ENCODE data around the gene MCTP1.

MCTP1 gene

GRCh38 chr5:95032801-95033200 lies 252.1 kb downstream of the MCTP1 start:
- DNase-seq (ENCODE audit: low read depth in 1 of 2, low spot score in 1 of 2), result no peak
- no peak overlapping the region for H3K4me3 ChIP-seq (replicated peaks; ENCODE audit: insufficient read depth, low read length)
- H3K27me3 ChIP-seq (ENCODE audit: insufficient read depth, poor library complexity, severe bottlenecking), result no peaks in the 10 kb centered on the region
- TF ChIP-seq REST (IDR thresholded peaks at IDR 0.05; ENCODE audit: insufficient replicate concordance, low read depth) (no peak), POLR2AphosphoS5 (IDR thresholded peaks at IDR 0.05; ENCODE audit: low read depth) (no peak), CTCF (IDR thresholded peaks at IDR 0.05; ENCODE audit: insufficient read depth, low read length) (no peak), GABPA (IDR thresholded peaks at IDR 0.05; ENCODE audit: low read depth) (no peak), SPI1 (IDR thresholded peaks at IDR 0.05; ENCODE audit: borderline replicate concordance, low read depth) (no peak)
- H3K27ac ChIP-seq (replicated peaks), result no peak overlapping the region

- no peak for TF ChIP-seq GABPA (IDR thresholded peaks at IDR 0.05; ENCODE audit: low read depth)
- TF ChIP-seq SPI1 (IDR thresholded peaks at IDR 0.05; ENCODE audit: borderline replicate concordance, low read depth), result no peak
- TF ChIP-seq CTCF (IDR thresholded peaks at IDR 0.05; ENCODE audit: insufficient read depth, low read length), result no peak
- TF ChIP-seq REST (IDR thresholded peaks at IDR 0.05; ENCODE audit: insufficient replicate concordance, low read depth), result no peak
- TF ChIP-seq POLR2AphosphoS5 (IDR thresholded peaks at IDR 0.05; ENCODE audit: low read depth), result no peak
Observed at GRCh38 chr5:95029569-95030366, 255.1 kb downstream of the MCTP1 start.

GRCh38 chr5:95027775-95028174 lies 257.1 kb downstream of the MCTP1 start:
- TF ChIP-seq POLR2AphosphoS5 (IDR thresholded peaks at IDR 0.05; ENCODE audit: low read depth), result no peak
- no peak for TF ChIP-seq REST (IDR thresholded peaks at IDR 0.05; ENCODE audit: insufficient replicate concordance, low read depth)
- no peak for TF ChIP-seq SPI1 (IDR thresholded peaks at IDR 0.05; ENCODE audit: borderline replicate concordance, low read depth)
- TF ChIP-seq GABPA (IDR thresholded peaks at IDR 0.05; ENCODE audit: low read depth), result no peak
- TF ChIP-seq CTCF (IDR thresholded peaks at IDR 0.05; ENCODE audit: insufficient read depth, low read length), result no peak
- no peaks in the 10 kb centered on the region for H3K27me3 ChIP-seq (ENCODE audit: insufficient read depth, poor library complexity, severe bottlenecking)
- H3K4me3 ChIP-seq (replicated peaks; ENCODE audit: insufficient read depth, low read length), result no peak overlapping the region
- DNase-seq (ENCODE audit: low read depth in 1 of 2, low spot score in 1 of 2), result no peak
- peak overlapping the region; percentile 80 for H3K27ac ChIP-seq (replicated peaks)

More at GRCh38 chr5:95029569-95030366, 255.1 kb downstream of the MCTP1 start:
- Histone ChIP-seq H3K27me3 (ENCODE audit: insufficient read depth, poor library complexity, severe bottlenecking) (no peaks in the 10 kb centered on the region), H3K4me3 (replicated peaks; ENCODE audit: insufficient read depth, low read length) (no peak overlapping the region), H3K27ac (replicated peaks) (no peak overlapping the region)
- DNase-seq (ENCODE audit: low read depth in 1 of 2, low spot score in 1 of 2), result no peak
